Keratinocyte (primary cell): ENCODE measurements around the gene OSBPL5. TPM values are rescaled to one million over a fixed set of nuclear protein-coding genes. Genes with fewer than 3 reads are reported as not detected.
A peak's percentile ranks its signal among the peaks of the same experiment; 100 is the strongest.

Experiments
- DNase-seq: peaks from one replicate; pipeline ENCODE4 v3.0.0-alpha.2; 2011; ENCODE audit warnings: low read depth, missing footprints, low spot score
- FAIRE-seq: peaks from 2 replicates; lab custom pipeline; 2011; peaks lifted over from hg19 to GRCh38; lab: Jason Lieb, UNC
- H2AFZ ChIP-seq: 2 replicates; pipeline ENCODE4 v1.6.0; 2012; ENCODE audit warnings: low read length, control low read depth, inconsistent platforms; ENCODE audit not compliant: control insufficient read depth
- H3K27ac ChIP-seq: 2 replicates; pipeline ENCODE4 v1.5.1; 2011; ENCODE audit warnings: low read length; ENCODE audit not compliant: control insufficient read depth, insufficient read depth
- H3K27me3 ChIP-seq: 3 replicates; pipeline ENCODE4 v1.6.0; 2011; ENCODE audit warnings: low read length; ENCODE audit not compliant: control insufficient read depth, insufficient read depth; ENCODE audit errors: extremely low read depth
- H3K36me3 ChIP-seq, 2 experiments: 2 replicates in 1 of 2; 3 replicates in 1 of 2; pipeline ENCODE4 v1.5.1; 2011; ENCODE audit warnings: low read length in 2 of 2, mild to moderate bottlenecking in 1 of 2; ENCODE audit not compliant: control insufficient read depth in 2 of 2, insufficient read depth in 2 of 2; ENCODE audit errors: extremely low read depth in 1 of 2
- H3K4me1 ChIP-seq: 3 replicates; pipeline ENCODE4 v1.5.1; 2011; ENCODE audit warnings: low read length; ENCODE audit not compliant: control insufficient read depth, insufficient read depth; ENCODE audit errors: extremely low read depth
- H3K4me2 ChIP-seq: 3 replicates; pipeline ENCODE4 v1.6.0; 2011; ENCODE audit warnings: low read depth, low read length; ENCODE audit not compliant: control insufficient read depth, insufficient read depth; ENCODE audit errors: extremely low read depth
- H3K4me3 ChIP-seq, 3 experiments: fragments of 200-600 bp in 1 of 3; sonication (generic) in 1 of 3; 2 replicates in 2 of 3; 3 replicates in 1 of 3; pipeline ENCODE4 v1.5.1; 2011 to 2016; ENCODE audit warnings: low read length in 3 of 3, mild to moderate bottlenecking in 3 of 3, control low read depth in 2 of 3, inconsistent platforms in 1 of 3, low read depth in 1 of 3, mixed read lengths in 1 of 3, mixed run types in 1 of 3, moderate library complexity in 1 of 3; ENCODE audit not compliant: control insufficient read depth in 2 of 3, insufficient read depth in 2 of 3; ENCODE audit errors: extremely low read depth in 1 of 3
- H3K79me2 ChIP-seq: 2 replicates; pipeline ENCODE4 v1.6.0; 2012; ENCODE audit warnings: low read length; ENCODE audit not compliant: control insufficient read depth, insufficient read depth
- H3K9ac ChIP-seq: 3 replicates; pipeline ENCODE4 v1.6.0; 2011; ENCODE audit warnings: low read length; ENCODE audit not compliant: control insufficient read depth, insufficient read depth; ENCODE audit errors: extremely low read depth
- H3K9me1 ChIP-seq: 3 replicates; pipeline ENCODE4 v1.6.0; 2011; ENCODE audit warnings: low read length; ENCODE audit not compliant: control insufficient read depth, insufficient read depth; ENCODE audit errors: extremely low read depth
- H3K9me3 ChIP-seq: 2 replicates; pipeline ENCODE4 v1.5.1; 2012; ENCODE audit warnings: low read depth, low read length; ENCODE audit not compliant: control insufficient read depth
- H4K20me1 ChIP-seq: 3 replicates; pipeline ENCODE4 v1.6.0; 2011; ENCODE audit warnings: low read length; ENCODE audit not compliant: control insufficient read depth, insufficient read depth; ENCODE audit errors: extremely low read depth
- CTCF ChIP-seq, 3 experiments: IDR thresholded peaks in 1 of 3; conservative IDR thresholded peaks in 1 of 3; optimal IDR thresholded peaks in 1 of 3; 2 replicates in 2 of 3; 3 replicates in 1 of 3; pipeline versions ENCODE3 to v1.5.1; 2011; ENCODE audit warnings: low read length in 3 of 3, mild to moderate bottlenecking in 3 of 3, moderate library complexity in 2 of 3, control low read depth in 1 of 3, inconsistent platforms in 1 of 3; ENCODE audit not compliant: insufficient read depth in 2 of 3; ENCODE audit errors: extremely low read depth in 1 of 3
- EZH2 ChIP-seq: IDR thresholded peaks from one replicate; pipeline ENCODE4 v1.6.1; 2012; ENCODE audit warnings: inconsistent platforms, mild to moderate bottlenecking, low read length, moderate library complexity
- dilution Hi-C: fragments of 300-500 bp; cut with MboI; formaldehyde crosslinking; loops from one replicate; pipeline ENCODE4 v1.7.0; 2020; ENCODE audit warnings: low sequenced_read_pairs; ENCODE audit not compliant: extremely low pct_ligation_motif_present
- polyA plus RNA-seq, 5 experiments: library from polyadenylated mRNA; depleted of rRNA in 3 of 5; stranded (reverse) in 3 of 5; stranded (forward) in 1 of 5; unstranded in 1 of 5; fragments of >200 nt; gene quantifications; 1 replicate in 1 of 5; 2 replicates in 3 of 5; 3 replicates in 1 of 5; pipeline versions ENCODE4 v1.2.1 to v1.2.3, GENCODE V29; 2011 to 2012; ENCODE audit warnings: missing spikeins in 2 of 5, low read depth in 1 of 5, low replicate concordance in 1 of 5

OSBPL5 gene
- polyA plus RNA-seq, 1 donor (not counting 4 experiments of a cell fraction or from before 2014, with no cell fraction given) = 3.0 TPM

GRCh38 chr11:3204141-3205015 lies 39.3 kb upstream of the OSBPL5 start:
- no peaks in the 10 kb centered on the region for H3K4me1 ChIP-seq
- no peak for TF ChIP-seq CTCF (optimal IDR thresholded peaks at IDR 0.05 in 1 of 3, IDR thresholded peaks at IDR 0.05 in 1 of 3, conservative IDR thresholded peaks at IDR 0.05 in 1 of 3; ENCODE audit: extremely low read depth in 1 of 3, insufficient read depth in 2 of 3, low read length in 3 of 3)
- no peak for TF ChIP-seq EZH2
- dilution Hi-C loops = no loop called here
- H3K4me3 ChIP-seq = no peak overlapping the region
- H3K9me3 ChIP-seq = no peaks in the 10 kb centered on the region
- no peaks in the 10 kb centered on the region for H4K20me1 ChIP-seq
- peaks cover 60% of the 10 kb centered on the region for H3K27me3 ChIP-seq
- no peak overlapping the region for H2AFZ ChIP-seq
- H3K9ac ChIP-seq = no peak overlapping the region
- H3K9me1 ChIP-seq = no peaks in the 10 kb centered on the region
- no peaks in the 10 kb centered on the region for H3K79me2 ChIP-seq
- no peak for FAIRE-seq
- no peaks in the 10 kb centered on the region for H3K36me3 ChIP-seq
- no peak overlapping the region for H3K27ac ChIP-seq
- DNase-seq = no peak
- no peak overlapping the region for H3K4me2 ChIP-seq

GRCh38 chr11:3203221-3204043 lies 38.3 kb upstream of the OSBPL5 start:
- H3K27me3 ChIP-seq = peaks cover 59% of the 10 kb centered on the region
- no peaks in the 10 kb centered on the region for H3K36me3 ChIP-seq
- dilution Hi-C loops = no loop called here
- H3K27ac ChIP-seq = no peak overlapping the region
- H2AFZ ChIP-seq = no peak overlapping the region
- H3K4me3 ChIP-seq = no peak overlapping the region
- H3K79me2 ChIP-seq = no peaks in the 10 kb centered on the region
- no peak overlapping the region for H3K9ac ChIP-seq
- no peak for TF ChIP-seq CTCF (optimal IDR thresholded peaks at IDR 0.05 in 1 of 3, IDR thresholded peaks at IDR 0.05 in 1 of 3, conservative IDR thresholded peaks at IDR 0.05 in 1 of 3; ENCODE audit: extremely low read depth in 1 of 3, insufficient read depth in 2 of 3, low read length in 3 of 3)
- TF ChIP-seq EZH2 = peak; percentile 67
- no peak overlapping the region for H3K4me2 ChIP-seq
- no peaks in the 10 kb centered on the region for H3K9me1 ChIP-seq
- no peaks in the 10 kb centered on the region for H4K20me1 ChIP-seq
- DNase-seq = no peak
- H3K9me3 ChIP-seq = no peaks in the 10 kb centered on the region
- no peaks in the 10 kb centered on the region for H3K4me1 ChIP-seq
- no peak for FAIRE-seq
